Measurements from ENCODE around the gene SDK1. TPM values are rescaled to one million over a fixed set of nuclear protein-coding genes. Genes with fewer than 3 reads are reported as not detected.

SDK1 gene
- total and polyA plus RNA-seq, 2 donors (not counting 3 experiments of a cell fraction or from before 2014, with no cell fraction given) = 1.6 to 3.9 TPM

GRCh38 chr7:4208586-4208985 lies 907.5 kb downstream of the SDK1 start:
- Histone ChIP-seq H4K20me1 (replicated peaks; ENCODE audit: control insufficient read depth, extremely low read depth, insufficient read depth, low read length) (no peaks in the 10 kb centered on the region), H3K9me1 (replicated peaks; ENCODE audit: control insufficient read depth, extremely low read depth, insufficient read depth, low read length) (no peaks in the 10 kb centered on the region), H3K9me3 (replicated peaks; ENCODE audit: control insufficient read depth, insufficient read depth, low read length) (no peaks in the 10 kb centered on the region), H2AFZ (ENCODE audit: low read depth, low read length) (no peak overlapping the region), H3K4me2 (ENCODE audit: insufficient read depth, low read length) (no peak overlapping the region), H3K27me3 (ENCODE audit: control insufficient read depth in 2 of 2, insufficient read depth in 2 of 2, low read length in 2 of 2) (no peaks in the 10 kb centered on the region), H3K79me2 (ENCODE audit: control insufficient read depth, insufficient read depth, low read length) (no peaks in the 10 kb centered on the region), H3K9ac (replicated peaks; ENCODE audit: extremely low read depth, insufficient read depth, low read length) (no peak overlapping the region), H3K27ac (ENCODE audit: insufficient read depth, low read depth, low read length) (no peak overlapping the region), H3K4me1 (ENCODE audit: control insufficient read depth, extremely low read depth, insufficient read depth, low read length) (no peaks in the 10 kb centered on the region), H3K36me3 (ENCODE audit: control insufficient read depth in 2 of 2, extremely low read depth in 1 of 2, insufficient read depth in 2 of 2, low read length in 2 of 2) (no peaks in the 10 kb centered on the region), H3K4me3 (replicated peaks in 1 of 3; ENCODE audit: insufficient read depth in 1 of 3, low read depth in 1 of 3, low read length in 3 of 3) (no peak overlapping the region)
- dilution Hi-C loops (cut with MboI; ENCODE audit: extremely low pct_ligation_motif_present, low sequenced_read_pairs) = no loop called here
- BruUV-seq (replicated peaks) = no TSS peak
- CTCF ChIA-PET = no interaction called here
- TF ChIP-seq JUN (IDR thresholded peaks at IDR 0.05; ENCODE audit: borderline replicate concordance, insufficient read depth, insufficient read length, low read depth) (no peak), CTCF (IDR thresholded peaks at IDR 0.05; ENCODE audit: extremely low read depth in 1 of 2, insufficient read depth in 1 of 2, low read depth in 1 of 2, low read length in 2 of 2) (no peak), MAX (IDR thresholded peaks at IDR 0.05; ENCODE audit: insufficient read depth, insufficient read length) (no peak), MYC (IDR thresholded peaks at IDR 0.05; ENCODE audit: low read depth, low read length) (no peak), GATA2 (IDR thresholded peaks at IDR 0.05; ENCODE audit: insufficient read depth, insufficient read length, low read depth, low read length) (no peak), POLR2A (IDR thresholded peaks at IDR 0.05; ENCODE audit: low read depth, low read length) (no peak), FOS (IDR thresholded peaks at IDR 0.05; ENCODE audit: borderline replicate concordance, insufficient read depth, low read length) (no peak), EZH2 (IDR thresholded peaks at IDR 0.05; ENCODE audit: borderline replicate concordance, low read depth, low read length, severe bottlenecking) (no peak), POLR2AphosphoS5 (IDR thresholded peaks at IDR 0.05; ENCODE audit: insufficient read depth, low read depth, low read length) (no peak)
- POLR2A ChIA-PET = no interaction called here
- FAIRE-seq = no peak
- no peak for DNase-seq (ENCODE audit: low read depth, low spot score)
- intact Hi-C loops (cut with micrococcal nuclease) = no loop called here

Data from endothelial cell of umbilical vein (primary cell).